Gastrocnemius medialis (tissue), 4 donors: ENCODE measurements around the gene SCNN1B. TPM values are rescaled to one million over a fixed set of nuclear protein-coding genes. Genes with fewer than 3 reads are reported as not detected.

Experiments
- ATAC-seq, 2 donors: fragments of 150-250 bp; one replicate each; pipeline ENCODE4 v1.9.1; 2016
- DNase-seq, 2 donors: peaks; one replicate each; pipeline ENCODE4 v3.0.0-alpha.2; 2019
- H3K27ac ChIP-seq, 4 donors: fragments of 200-600 bp; sonication (generic); 1 replicate in 1 of 4; 2 replicates in 3 of 4; pipeline ENCODE4 v1.5.1; 2016 to 2018; ENCODE audit warnings: mild to moderate bottlenecking in 2 of 4, moderate library complexity in 1 of 4
- H3K27me3 ChIP-seq, 3 donors: fragments of 200-600 bp; sonication (generic) in 2 of 3; 1 replicate in 1 of 3; 2 replicates in 2 of 3; pipeline versions ENCODE4 v1.5.1 to v1.6.0; 2016 to 2019; ENCODE audit warnings: mild to moderate bottlenecking in 1 of 3, moderate library complexity in 1 of 3
- H3K36me3 ChIP-seq, 2 donors: fragments of 200-600 bp; sonication (generic) in 1 of 2; one replicate each; pipeline ENCODE4 v1.5.1; 2017 to 2018
- H3K4me1 ChIP-seq, 2 donors: fragments of 200-600 bp; sonication (generic) in 1 of 2; one replicate each; pipeline ENCODE4 v1.5.1; 2016 to 2017; ENCODE audit warnings: mild to moderate bottlenecking in 2 of 2
- H3K4me3 ChIP-seq, 4 donors: fragments of 200-600 bp; sonication (generic) in 3 of 4; 1 replicate in 1 of 4; 2 replicates in 3 of 4; pipeline ENCODE4 v1.5.1; 2016 to 2019; ENCODE audit warnings: mild to moderate bottlenecking in 2 of 4
- H3K9me3 ChIP-seq, 3 donors: fragments of 200-600 bp; sonication (generic) in 2 of 3; 1 replicate in 1 of 3; 2 replicates in 2 of 3; pipeline ENCODE4 v1.5.1; 2016 to 2019
- POLR2A ChIP-seq, 2 donors: fragments of 450-650 bp; IDR thresholded peaks; one replicate each; pipeline ENCODE4 v1.6.1; 2017; ENCODE audit warnings: antibody characterized with exemption in 2 of 2, mild to moderate bottlenecking in 2 of 2, moderate library complexity in 2 of 2
- in situ Hi-C, 4 donors: fragments of 200-750 bp; cut with MboI; loops; one replicate each; pipeline versions ENCODE4 v1.15.0 to v1.8.0; 2017; ENCODE audit warnings: low sequenced_read_pairs in 4 of 4
- intact Hi-C: fragments of 100-400 bp; cut with DNase I; formaldehyde crosslinking; loops from one replicate; pipeline ENCODE4 v1.15.1; 2023; ENCODE audit warnings: low total_unique reads
- total RNA-seq, 4 donors: library from RNA; depleted of rRNA; stranded (reverse); fragments of >200 nt; gene quantifications; one replicate each; pipeline versions ENCODE4 v1.1.0 to v1.2.3, GENCODE V29; 2016
- TF ChIP-seq, protein P1 (sequence below), 5 experiments: fragments of 450-650 bp in 3 of 5; fragments of 200-600 bp in 2 of 5; sonication (generic) in 2 of 5; IDR thresholded peaks in 4 of 5; conservative IDR thresholded peaks in 1 of 5; 1 replicate in 4 of 5; 2 replicates in 1 of 5; pipeline ENCODE4 v1.5.1; 2016 to 2019; ENCODE audit warnings: antibody characterized with exemption in 5 of 5, mild to moderate bottlenecking in 3 of 5, moderate library complexity in 3 of 5

The SCNN1B gene
- total RNA-seq, 4 donors from 2014 or later = 0.81 to 2.3 (median 0.99) TPM

DNA sequence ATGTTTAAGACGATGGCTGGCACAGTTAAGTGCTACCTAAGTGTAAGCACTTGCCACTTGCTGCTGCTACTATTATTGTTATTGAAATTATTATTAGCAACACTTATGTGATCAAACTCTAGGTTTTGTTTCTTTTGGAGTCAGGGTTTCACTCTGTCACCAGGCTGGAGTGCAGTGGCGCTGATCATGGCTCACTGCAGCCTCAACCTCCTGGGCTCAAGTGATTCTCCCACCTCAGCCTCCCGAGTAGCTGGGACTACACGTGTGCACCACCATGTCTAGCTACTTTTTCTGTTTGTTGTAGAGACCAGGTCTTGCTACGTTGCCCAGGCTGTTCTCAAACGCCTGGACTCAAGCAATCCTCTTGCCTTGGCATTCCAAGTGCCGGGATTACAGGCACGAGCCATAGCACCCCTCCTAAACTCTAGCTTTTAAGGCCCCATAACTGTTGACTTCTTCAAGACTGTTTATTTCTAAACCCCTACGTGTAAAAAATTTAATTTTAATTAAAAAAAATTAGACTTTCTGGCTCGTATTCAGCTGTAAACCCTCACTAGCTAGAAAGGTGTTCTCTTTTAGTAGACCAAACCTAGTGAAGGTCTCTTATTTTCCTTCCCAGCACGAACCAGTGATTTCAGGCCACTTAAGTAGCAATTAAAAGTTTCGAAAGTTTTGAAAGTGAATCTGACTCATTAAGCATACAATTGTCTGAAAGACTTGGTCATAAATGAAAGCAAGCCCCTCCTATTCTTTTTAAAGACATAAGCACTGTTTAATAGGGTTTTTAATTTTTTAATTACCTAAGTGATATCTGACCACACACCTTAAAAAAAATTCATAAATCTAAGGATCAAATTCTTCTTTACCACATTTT lies 11.7 kb upstream of the SCNN1B start:
- DNase-seq = no peak
- no peak for ATAC-seq
- no peak for TF ChIP-seq POLR2A (IDR thresholded peaks at IDR 0.05)
- TF ChIP-seq, protein P1, sequence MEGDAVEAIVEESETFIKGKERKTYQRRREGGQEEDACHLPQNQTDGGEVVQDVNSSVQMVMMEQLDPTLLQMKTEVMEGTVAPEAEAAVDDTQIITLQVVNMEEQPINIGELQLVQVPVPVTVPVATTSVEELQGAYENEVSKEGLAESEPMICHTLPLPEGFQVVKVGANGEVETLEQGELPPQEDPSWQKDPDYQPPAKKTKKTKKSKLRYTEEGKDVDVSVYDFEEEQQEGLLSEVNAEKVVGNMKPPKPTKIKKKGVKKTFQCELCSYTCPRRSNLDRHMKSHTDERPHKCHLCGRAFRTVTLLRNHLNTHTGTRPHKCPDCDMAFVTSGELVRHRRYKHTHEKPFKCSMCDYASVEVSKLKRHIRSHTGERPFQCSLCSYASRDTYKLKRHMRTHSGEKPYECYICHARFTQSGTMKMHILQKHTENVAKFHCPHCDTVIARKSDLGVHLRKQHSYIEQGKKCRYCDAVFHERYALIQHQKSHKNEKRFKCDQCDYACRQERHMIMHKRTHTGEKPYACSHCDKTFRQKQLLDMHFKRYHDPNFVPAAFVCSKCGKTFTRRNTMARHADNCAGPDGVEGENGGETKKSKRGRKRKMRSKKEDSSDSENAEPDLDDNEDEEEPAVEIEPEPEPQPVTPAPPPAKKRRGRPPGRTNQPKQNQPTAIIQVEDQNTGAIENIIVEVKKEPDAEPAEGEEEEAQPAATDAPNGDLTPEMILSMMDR (IDR thresholded peaks at IDR 0.05 in 4 of 5, conservative IDR thresholded peaks at IDR 0.05 in 1 of 5) = no peak
- no peaks in the 10 kb centered on the region for H3K36me3 ChIP-seq
- H3K4me3 ChIP-seq = no peak overlapping the region
- intact Hi-C loops (no loop called here), in situ Hi-C loops (no loop called here)
- no peaks in the 10 kb centered on the region for H3K27me3 ChIP-seq
- H3K27ac ChIP-seq = no peak overlapping the region
- H3K9me3 ChIP-seq = no peaks in the 10 kb centered on the region
- H3K4me1 ChIP-seq = no peaks in the 10 kb centered on the region

DNA sequence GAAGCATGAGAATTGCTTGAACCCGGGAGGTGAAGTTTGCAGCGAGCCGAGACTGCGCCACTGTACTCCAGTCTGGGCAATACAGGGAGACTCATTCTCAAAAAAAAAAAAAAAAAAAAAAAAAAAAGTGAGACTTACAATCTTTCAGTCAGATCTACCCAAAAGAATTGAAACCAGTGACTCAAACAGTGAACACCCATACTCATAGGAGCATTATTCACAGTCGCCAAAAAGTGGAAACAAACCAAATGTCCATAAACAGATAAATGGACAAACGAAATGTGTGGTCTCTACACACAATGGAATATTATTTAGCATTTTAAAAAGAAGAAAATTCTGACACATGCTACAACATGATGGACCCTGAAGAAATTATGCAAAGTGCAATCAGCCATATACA lies 9.1 kb upstream of the SCNN1B start:
- Histone ChIP-seq H3K4me1 (no peaks in the 10 kb centered on the region), H3K4me3 (no peak overlapping the region), H3K9me3 (no peaks in the 10 kb centered on the region), H3K36me3 (no peaks in the 10 kb centered on the region), H3K27me3 (no peaks in the 10 kb centered on the region), H3K27ac (no peak overlapping the region)
- DNase-seq = no peak
- intact Hi-C loops = no loop called here
- no peak for ATAC-seq
- no peak for TF ChIP-seq POLR2A (IDR thresholded peaks at IDR 0.05)
- TF ChIP-seq, protein P1 (IDR thresholded peaks at IDR 0.05 in 4 of 5, conservative IDR thresholded peaks at IDR 0.05 in 1 of 5) = no peak
- in situ Hi-C loops = no loop called here

DNA sequence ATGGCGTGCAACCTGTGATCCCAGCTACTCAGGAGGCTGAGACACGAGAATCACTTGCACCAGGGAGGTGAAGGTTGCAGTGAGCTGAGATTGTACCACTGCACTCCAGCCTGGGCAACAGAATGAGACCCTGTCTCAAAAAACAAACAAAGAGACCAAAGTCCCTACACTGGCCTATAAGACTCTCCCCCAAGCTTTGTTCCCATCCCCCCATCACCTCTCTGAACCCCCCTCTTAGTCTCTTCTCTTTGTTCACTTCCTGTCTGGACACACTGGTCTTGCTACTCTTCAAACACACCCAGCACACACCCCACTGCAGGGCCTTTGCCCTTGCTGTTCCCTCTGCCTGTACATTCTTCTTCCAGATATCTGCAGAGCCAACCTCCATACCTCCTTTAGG lies 7.8 kb upstream of the SCNN1B start:
- in situ Hi-C loops (no loop called here), intact Hi-C loops (no loop called here)
- Histone ChIP-seq H3K36me3 (no peaks in the 10 kb centered on the region), H3K4me1 (no peaks in the 10 kb centered on the region), H3K27ac (no peak overlapping the region), H3K9me3 (no peaks in the 10 kb centered on the region), H3K4me3 (no peak overlapping the region), H3K27me3 (no peaks in the 10 kb centered on the region)
- no peak for DNase-seq
- no peak for ATAC-seq
- TF ChIP-seq POLR2A (IDR thresholded peaks at IDR 0.05) = no peak
- TF ChIP-seq, protein P1 (IDR thresholded peaks at IDR 0.05 in 4 of 5, conservative IDR thresholded peaks at IDR 0.05 in 1 of 5) = no peak

DNA sequence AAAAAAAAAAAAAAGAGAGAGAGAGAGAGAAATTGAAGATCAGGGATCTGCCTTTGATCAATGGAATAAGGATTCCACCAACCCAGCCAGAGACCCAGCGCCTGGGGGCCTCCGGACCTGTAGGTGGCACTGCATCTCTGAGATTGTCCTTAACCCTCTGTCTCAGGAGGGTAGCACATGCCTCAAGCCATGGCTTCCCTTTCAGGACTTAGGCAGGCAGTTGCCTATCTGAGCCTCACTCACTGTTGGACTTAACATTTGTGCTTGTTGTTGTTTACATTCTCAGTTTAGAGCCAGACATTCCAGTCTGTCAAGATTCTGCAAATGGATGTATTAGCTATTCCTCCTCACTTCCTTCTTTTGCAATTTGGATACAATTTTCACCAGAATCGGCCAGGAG lies 5.1 kb upstream of the SCNN1B start:
- no peak for ATAC-seq
- DNase-seq = no peak
- Histone ChIP-seq H3K27me3 (peaks cover 12 to 19% (median 17%) of the 10 kb centered on the region in 3 donors), H3K36me3 (no peaks in the 10 kb centered on the region), H3K9me3 (no peaks in the 10 kb centered on the region), H3K27ac (no peak overlapping the region), H3K4me3 (no peak overlapping the region), H3K4me1 (no peaks in the 10 kb centered on the region)
- no peak for TF ChIP-seq POLR2A (IDR thresholded peaks at IDR 0.05)
- TF ChIP-seq, protein P1 (IDR thresholded peaks at IDR 0.05 in 4 of 5, conservative IDR thresholded peaks at IDR 0.05 in 1 of 5) = peak in 1 of 5 experiments; percentile 22
- in situ Hi-C loops (no loop called here), intact Hi-C loops (no loop called here)
